Choroid plexus epithelial cell (primary cell): Measurements from ENCODE around the gene INCA1.

Experiments
- DNase-seq: peaks from one replicate; pipeline ENCODE4 v3.0.0-alpha.2; 2010; ENCODE audit warnings: low read depth
- H3K4me3 ChIP-seq: 2 replicates; pipeline ENCODE4 v1.5.1; 2011; ENCODE audit warnings: low read depth, mild to moderate bottlenecking, control low read depth, low read length, moderate library complexity
- CTCF ChIP-seq: conservative IDR thresholded peaks from 2 replicates; pipeline ENCODE4 v1.5.1; 2011; ENCODE audit warnings: low read depth, mild to moderate bottlenecking, control low read depth, inconsistent platforms, low read length, moderate library complexity

The INCA1 gene

GRCh38 chr17:4939796-4940554 is 57.3 kb downstream of the INCA1 start, which contains the start of the genes RNF167 and SLC25A11:
Gene RNF167 (plus strand): TSS chr17:4940268. CDS start chr17:4940910, 642 bp downstream.
Gene SLC25A11 (minus strand): TSS chr17:4940046. CDS start chr17:4939910, 136 bp downstream.
- peak; percentile 100 for DNase-seq
- peak within 1 kb of the TSS; percentile 93 for H3K4me3 ChIP-seq
- TF ChIP-seq CTCF: no peak

- peak overlapping the region; percentile 93 for H3K4me3 ChIP-seq
- no peak for TF ChIP-seq CTCF
- DNase-seq: peak; percentile 32
Measured at GRCh38 chr17:4939546-4939795, 57.9 kb downstream of the INCA1 start.

- TF ChIP-seq CTCF: peak; percentile 0
- peak; percentile 26 for DNase-seq
- H3K4me3 ChIP-seq: peak overlapping the region; percentile 93
Measured at GRCh38 chr17:4938688-4939545, 58.4 kb downstream of the INCA1 start.
